K562 (cell line): ENCODE data around the gene ZFP42.

Experiments used
- CCAR2 ChIP-seq: fragments of 200-400 bp; formaldehyde crosslinking; IDR thresholded peaks from 2 replicates; pipeline ENCODE4 v1.6.1; 2017; ENCODE audit warnings: mild to moderate bottlenecking, low read depth, low read length
- ESRRB ChIP-seq: fragments of 250-450 bp; sonication (Bioruptor Pico); IDR thresholded peaks from 2 replicates; pipeline ENCODE4 v1.5.0; 2020; ENCODE audit warnings: mild to moderate bottlenecking, moderate library complexity, borderline replicate concordance
- RCOR1 ChIP-seq, 2 experiments: IDR thresholded peaks; 2 replicates each; pipeline ENCODE4 v1.6.1; 2012; ENCODE audit warnings: low read depth in 2 of 2, low read length in 2 of 2, borderline replicate concordance in 1 of 2, improper control_type of control experiment in 1 of 2

GRCh38 chr4:187995322-187996207 is at the start of gene ZFP42:
- no peak for TF ChIP-seq RCOR1 (IDR thresholded peaks at IDR 0.05; ENCODE audit: borderline replicate concordance in 1 of 2, low read depth in 2 of 2, low read length in 2 of 2)
- no peak for TF ChIP-seq ESRRB (CRISPR knock-in tag)
- no peak for TF ChIP-seq CCAR2
